Measurements from ENCODE around the gene OOSP3.

DNA sequence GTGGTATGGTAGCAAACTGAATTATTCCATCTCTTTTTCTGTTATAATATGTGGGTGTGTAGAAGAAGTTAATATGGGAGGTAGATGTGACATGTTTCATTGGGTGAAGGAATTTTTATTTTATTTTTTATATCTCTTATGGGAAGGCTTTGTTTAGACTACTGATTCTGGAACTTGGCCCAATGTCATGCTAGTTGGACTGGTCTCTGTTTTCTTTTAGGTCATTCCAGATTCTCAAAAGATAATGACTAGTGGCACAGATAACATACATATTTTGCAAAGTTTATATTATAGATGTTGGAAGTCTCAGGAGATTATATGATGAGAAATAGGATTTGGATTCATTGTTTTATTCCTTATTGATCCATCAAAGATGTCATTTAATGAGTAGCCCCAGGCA is 1.3 kb upstream of the OOSP3 start:
- TF ChIP-seq CTCF (IDR thresholded peaks at IDR 0.05; ENCODE audit: poor library complexity, severe bottlenecking) (no peak), EP300 (conservative IDR thresholded peaks at IDR 0.05; ENCODE audit: poor library complexity, severe bottlenecking) (no peak), RAD21 (conservative IDR thresholded peaks at IDR 0.05) (no peak), POLR2AphosphoS5 (IDR thresholded peaks at IDR 0.05) (no peak), MXI1 (conservative IDR thresholded peaks at IDR 0.05; ENCODE audit: poor library complexity, severe bottlenecking) (no peak), REST (IDR thresholded peaks at IDR 0.05; ENCODE audit: borderline replicate concordance) (no peak), SMC3 (conservative IDR thresholded peaks at IDR 0.05; ENCODE audit: poor library complexity) (no peak)
